Measurements from ENCODE around the gene LONRF3.
"Not testable (repeated sequence)": the region's sequence is repeated elsewhere in the genome, so short reads cannot be mapped to it uniquely, and the experiment has no call there.

LONRF3 gene

GRCh38 chrX:119009071-119009470 is 34.7 kb downstream of the LONRF3 start:
- no peak for ATAC-seq
- Mint-ChIP-seq H3K27ac (no peak overlapping the region), H3K9me3 (no peaks in the 10 kb centered on the region), H3K4me1 (no peaks in the 10 kb centered on the region), H3K27me3 (no peaks in the 10 kb centered on the region), H3K36me3 (no peaks in the 10 kb centered on the region), H3K4me3 (no peak overlapping the region)

DNA sequence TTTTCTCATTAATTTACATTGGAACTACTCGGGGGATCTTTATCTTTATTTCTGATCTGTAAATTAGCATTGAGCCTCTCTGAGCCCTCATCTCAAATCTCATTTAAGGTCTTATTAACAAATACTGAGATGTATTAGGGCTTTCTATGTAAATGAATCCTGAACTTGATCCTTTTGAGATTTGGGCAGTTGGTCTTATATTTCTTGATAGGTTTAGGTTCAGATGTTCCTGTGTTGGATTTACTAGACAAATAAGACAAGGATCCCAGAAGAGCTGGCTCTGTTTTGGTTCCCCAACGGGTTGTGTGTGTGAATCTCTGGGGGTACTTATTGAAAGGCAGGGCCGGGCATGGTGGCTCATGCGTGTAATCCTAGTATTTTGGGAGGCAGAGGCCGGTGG is 36.1 kb downstream of the LONRF3 start:
- Mint-ChIP-seq H3K27ac (no peak overlapping the region), H3K9me3 (no peaks in the 10 kb centered on the region), H3K27me3 (no peaks in the 10 kb centered on the region), H3K36me3 (no peaks in the 10 kb centered on the region), H3K4me3 (no peak overlapping the region), H3K4me1 (peaks cover 8% of the 10 kb centered on the region)
- ATAC-seq = no peak

DNA sequence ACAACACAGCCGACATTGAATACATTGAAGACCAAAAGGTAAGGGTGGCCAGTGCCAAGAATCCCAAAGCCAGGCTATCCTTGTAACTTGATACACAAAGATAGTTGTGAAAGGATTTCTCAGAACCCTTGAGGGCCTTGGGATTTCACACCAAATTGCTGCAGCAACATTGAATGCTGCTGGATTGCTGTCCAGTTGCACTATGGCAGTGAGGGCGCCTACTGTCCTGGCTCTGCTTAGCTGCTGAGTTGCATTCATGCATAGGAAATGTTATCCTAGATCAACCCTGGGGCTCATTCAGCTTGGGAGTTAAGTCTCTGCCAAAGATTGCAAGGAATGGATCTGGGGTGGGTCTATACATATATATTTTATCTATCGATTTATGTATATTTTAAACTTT is 38.7 kb downstream of the LONRF3 start:
- no peaks in the 10 kb centered on the region for H3K9me3 Mint-ChIP-seq
- H3K4me1 Mint-ChIP-seq = peaks cover 16% of the 10 kb centered on the region
- no peak overlapping the region for H3K4me3 Mint-ChIP-seq
- H3K27ac Mint-ChIP-seq = no peak overlapping the region
- peaks cover 5% of the 10 kb centered on the region for H3K36me3 Mint-ChIP-seq
- ATAC-seq = no peak
- no peaks in the 10 kb centered on the region for H3K27me3 Mint-ChIP-seq

- Mint-ChIP-seq H3K36me3 (peaks cover 5% of the 10 kb centered on the region), H3K27ac (peak overlapping the region; percentile 86), H3K27me3 (no peaks in the 10 kb centered on the region), H3K4me3 (peak overlapping the region; percentile 15), H3K9me3 (no peaks in the 10 kb centered on the region), H3K4me1 (peaks cover 16% of the 10 kb centered on the region)
- peak; percentile 90 for ATAC-seq
These were observed 41.2 kb downstream of the LONRF3 start for GRCh38 chrX:119015407-119016237.

DNA sequence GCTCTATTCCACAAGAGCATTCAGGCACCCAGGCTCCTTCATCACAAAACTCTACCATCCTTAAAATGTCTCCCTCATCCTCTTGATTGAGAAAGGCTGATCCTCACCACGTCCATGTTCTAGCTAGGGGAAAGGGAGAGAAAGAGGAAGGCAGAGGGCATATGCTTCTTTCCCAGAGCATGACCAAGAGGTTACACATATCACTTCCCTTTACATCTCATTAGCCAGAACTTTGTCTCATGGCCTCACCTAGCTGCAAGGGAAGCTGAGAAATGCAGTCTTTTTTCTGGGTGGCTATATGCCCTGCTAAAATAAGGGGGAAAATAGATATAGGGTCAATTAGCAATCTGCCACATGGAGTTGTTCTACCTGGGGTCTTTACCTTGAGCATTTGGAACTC is 42.7 kb downstream of the LONRF3 start:
- Mint-ChIP-seq H3K4me3 (no peak overlapping the region), H3K27ac (no peak overlapping the region), H3K9me3 (no peaks in the 10 kb centered on the region), H3K36me3 (peaks cover 5% of the 10 kb centered on the region), H3K27me3 (no peaks in the 10 kb centered on the region), H3K4me1 (peaks cover 16% of the 10 kb centered on the region)
- ATAC-seq = no peak

GRCh38 chrX:119025900-119026299 is 51.5 kb downstream of the LONRF3 start:
- no peaks in the 10 kb centered on the region for H3K27me3 Mint-ChIP-seq
- no peaks in the 10 kb centered on the region for H3K36me3 Mint-ChIP-seq
- no peak overlapping the region for H3K4me3 Mint-ChIP-seq
- no peaks in the 10 kb centered on the region for H3K4me1 Mint-ChIP-seq
- no peaks in the 10 kb centered on the region for H3K9me3 Mint-ChIP-seq
- ATAC-seq = no peak
- H3K27ac Mint-ChIP-seq = no peak overlapping the region

- H3K36me3 Mint-ChIP-seq, H3K27me3 Mint-ChIP-seq, H3K4me1 Mint-ChIP-seq, H3K9me3 Mint-ChIP-seq, H3K27ac Mint-ChIP-seq, ATAC-seq, H3K4me3 Mint-ChIP-seq: not testable (repeated sequence)
These were observed 51.9 kb downstream of the LONRF3 start for GRCh38 chrX:119026344-119026743.

GRCh38 chrX:119027960-119028732 is 53.7 kb downstream of the LONRF3 start:
- not testable (repeated sequence) for ATAC-seq, H3K27ac Mint-ChIP-seq, H3K9me3 Mint-ChIP-seq, H3K36me3 Mint-ChIP-seq, H3K4me1 Mint-ChIP-seq, H3K27me3 Mint-ChIP-seq, H3K4me3 Mint-ChIP-seq

GRCh38 chrX:119028733-119029330 is 54.4 kb downstream of the LONRF3 start:
- H3K9me3 Mint-ChIP-seq = no peaks in the 10 kb centered on the region
- no peak overlapping the region for H3K27ac Mint-ChIP-seq
- no peaks in the 10 kb centered on the region for H3K4me1 Mint-ChIP-seq

DNA sequence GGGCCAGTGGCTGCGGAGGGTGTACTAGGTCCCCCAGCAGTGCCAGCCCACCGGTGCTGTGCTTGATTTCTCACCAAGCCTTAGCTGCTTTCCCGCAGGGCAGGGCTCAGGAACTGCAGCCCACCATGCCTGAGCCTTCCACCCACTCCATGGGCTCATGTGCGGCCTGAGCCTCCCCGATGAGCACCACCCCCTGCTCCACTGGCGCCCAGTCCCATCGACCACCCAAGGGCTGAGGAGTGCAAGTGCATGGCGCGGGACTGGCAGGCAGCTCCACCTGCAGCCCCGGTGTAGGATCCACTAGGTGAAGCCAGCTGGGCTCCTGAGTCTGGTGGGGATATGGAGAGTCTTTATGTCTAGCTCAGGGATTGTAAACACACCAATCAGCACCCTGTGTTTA is 55.2 kb downstream of the LONRF3 start:
- ATAC-seq, H3K4me1 Mint-ChIP-seq, H3K27me3 Mint-ChIP-seq, H3K36me3 Mint-ChIP-seq, H3K4me3 Mint-ChIP-seq, H3K9me3 Mint-ChIP-seq, H3K27ac Mint-ChIP-seq: not testable (repeated sequence)

More at GRCh38 chrX:119028733-119029330, 54.4 kb downstream of the LONRF3 start:
- Mint-ChIP-seq H3K27me3 (no peaks in the 10 kb centered on the region), H3K4me3 (no peak overlapping the region), H3K36me3 (no peaks in the 10 kb centered on the region)
- ATAC-seq = no peak

GRCh38 chrX:119030990-119031389 is 56.6 kb downstream of the LONRF3 start:
- no peaks in the 10 kb centered on the region for H3K4me1 Mint-ChIP-seq
- H3K9me3 Mint-ChIP-seq = peaks cover 4% of the 10 kb centered on the region
- no peak for ATAC-seq
- no peak overlapping the region for H3K27ac Mint-ChIP-seq
- H3K36me3 Mint-ChIP-seq = no peaks in the 10 kb centered on the region
- H3K4me3 Mint-ChIP-seq = no peak overlapping the region
- H3K27me3 Mint-ChIP-seq = no peaks in the 10 kb centered on the region

DNA sequence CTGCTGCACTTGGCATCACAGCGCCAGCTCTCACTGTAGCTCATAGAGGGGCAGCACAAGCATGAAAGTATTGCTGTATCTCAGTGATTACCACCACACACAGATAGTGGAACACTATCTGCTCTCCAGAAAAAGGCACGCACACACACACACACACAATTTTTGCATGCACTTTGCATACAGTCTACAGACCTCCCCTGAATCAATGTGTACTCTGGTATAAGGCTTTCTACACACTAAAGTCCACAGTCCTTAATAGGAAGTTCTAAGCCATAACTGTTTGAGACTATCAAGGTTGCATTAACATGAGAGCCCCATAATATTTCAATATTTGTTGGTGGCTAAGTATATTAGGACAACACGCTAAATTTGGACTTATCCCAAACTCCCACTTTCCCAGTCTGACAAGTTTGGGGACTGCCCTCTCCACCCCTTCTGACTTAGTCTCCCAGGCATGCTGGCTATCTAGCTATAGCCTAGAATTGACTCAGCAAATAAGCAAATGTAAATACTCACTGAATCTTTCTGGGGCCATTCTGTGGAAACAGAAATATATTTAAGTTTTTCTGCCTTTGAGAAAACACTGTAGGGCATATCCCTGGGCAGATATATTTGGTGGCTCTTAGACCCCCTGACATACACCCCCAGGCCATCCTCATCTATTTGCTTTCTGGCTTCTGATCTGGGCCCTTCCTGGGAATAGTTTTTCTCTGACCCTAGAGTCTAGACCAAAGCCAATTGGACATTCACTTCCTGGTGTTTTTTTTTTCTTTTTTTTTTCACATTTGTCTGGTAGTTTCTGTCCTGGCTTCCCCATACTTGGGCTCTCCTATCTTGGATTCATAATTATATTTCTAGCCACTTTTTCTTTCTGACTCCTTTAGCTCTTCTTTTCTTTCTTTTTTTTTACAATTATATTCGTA is 62.0 kb downstream of the LONRF3 start:
- H3K36me3 Mint-ChIP-seq = no peaks in the 10 kb centered on the region
- H3K27me3 Mint-ChIP-seq = no peaks in the 10 kb centered on the region
- H3K9me3 Mint-ChIP-seq = peaks cover 4% of the 10 kb centered on the region
- ATAC-seq = no peak
- no peak overlapping the region for H3K4me3 Mint-ChIP-seq
- no peak overlapping the region for H3K27ac Mint-ChIP-seq
- H3K4me1 Mint-ChIP-seq = no peaks in the 10 kb centered on the region

DNA sequence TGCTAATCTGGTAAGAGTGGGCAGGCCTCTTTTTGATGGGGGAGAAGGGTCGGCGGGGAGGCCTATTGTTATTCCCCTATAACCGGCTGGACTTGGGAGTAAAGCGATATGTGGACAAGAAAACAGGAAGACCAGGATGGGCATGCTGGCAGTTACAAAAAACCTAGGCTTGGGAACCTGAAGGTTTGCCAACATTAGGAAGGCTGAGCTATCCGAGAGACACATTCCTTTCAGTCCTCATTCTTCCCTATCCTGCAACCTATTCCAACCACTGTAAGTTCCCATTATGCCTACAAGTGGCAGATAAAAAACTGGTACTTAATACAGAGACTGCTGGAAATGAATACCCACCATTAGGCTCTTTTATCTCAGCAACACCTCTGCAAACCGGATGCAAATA is 66.0 kb downstream of the LONRF3 start:
- H3K9me3 Mint-ChIP-seq = no peaks in the 10 kb centered on the region
- no peaks in the 10 kb centered on the region for H3K4me1 Mint-ChIP-seq
- H3K4me3 Mint-ChIP-seq = no peak overlapping the region
- H3K27ac Mint-ChIP-seq = no peak overlapping the region
- no peak for ATAC-seq
- no peaks in the 10 kb centered on the region for H3K27me3 Mint-ChIP-seq
- H3K36me3 Mint-ChIP-seq = no peaks in the 10 kb centered on the region

DNA sequence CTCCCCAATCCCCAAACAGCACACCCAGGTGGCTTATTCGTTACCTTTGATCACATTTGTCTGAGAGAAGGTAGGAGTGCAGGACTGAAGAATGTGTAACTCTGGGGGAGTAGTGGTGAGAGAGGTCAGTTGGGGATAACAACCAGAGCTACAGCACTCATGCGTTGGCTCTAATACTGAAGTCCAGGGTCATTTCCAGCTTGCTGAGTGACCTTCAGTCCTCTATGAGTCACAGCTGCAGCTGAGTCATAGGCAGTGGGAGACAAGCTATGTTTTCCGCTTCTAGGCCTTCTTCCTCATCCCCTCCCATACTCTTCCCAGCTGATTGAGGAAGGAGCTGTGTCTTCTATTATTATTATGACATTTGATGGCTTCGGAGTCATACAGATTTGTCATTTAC is 66.8 kb downstream of the LONRF3 start:
- ATAC-seq = no peak
- Mint-ChIP-seq H3K4me1 (no peaks in the 10 kb centered on the region), H3K27me3 (no peaks in the 10 kb centered on the region), H3K4me3 (no peak overlapping the region), H3K9me3 (no peaks in the 10 kb centered on the region), H3K27ac (no peak overlapping the region), H3K36me3 (no peaks in the 10 kb centered on the region)

GRCh38 chrX:119042040-119042439 is 67.6 kb downstream of the LONRF3 start:
- no peak for ATAC-seq
- H3K27me3 Mint-ChIP-seq = peaks cover 8% of the 10 kb centered on the region
- no peak overlapping the region for H3K27ac Mint-ChIP-seq
- no peaks in the 10 kb centered on the region for H3K36me3 Mint-ChIP-seq
- H3K4me1 Mint-ChIP-seq = no peaks in the 10 kb centered on the region
- H3K4me3 Mint-ChIP-seq = no peak overlapping the region
- H3K9me3 Mint-ChIP-seq = no peaks in the 10 kb centered on the region
